Measurements from ENCODE around the gene PCGF1. TPM values are rescaled to one million over a fixed set of nuclear protein-coding genes. Genes with fewer than 3 reads are reported as not detected.
"Not testable (repeated sequence)": the region's sequence is repeated elsewhere in the genome, so short reads cannot be mapped to it uniquely, and the experiment has no call there.

PCGF1 gene
- total and polyA plus RNA-seq, 4 donors: 8.0 to 17.5 (median 14.6) TPM

GRCh38 chr2:74488643-74489481 is 18.6 kb downstream of the PCGF1 start:
- intact Hi-C loops (cut with DNase I): no loop called here
- Histone ChIP-seq H3K36me3 (ENCODE audit: control insufficient read depth in 1 of 2, insufficient read depth in 2 of 2, low read length in 1 of 2) (peaks cover 0 to 13% of the 10 kb centered on the region in 2 donors), H3K9me3 (ENCODE audit: control insufficient read depth, low read length) (no peaks in the 10 kb centered on the region), H3K27ac (ENCODE audit: low read depth in 1 of 2, low read length in 2 of 2) (no peak overlapping the region), H3K4me1 (ENCODE audit: control insufficient read depth in 1 of 2, insufficient read depth in 2 of 2, low read length in 2 of 2) (no peaks in the 10 kb centered on the region), H3K27me3 (ENCODE audit: control insufficient read depth in 1 of 2, insufficient read depth in 2 of 2, low read length in 1 of 2) (no peaks in the 10 kb centered on the region), H3K4me3 (ENCODE audit: low read length in 2 of 2) (no peak overlapping the region)
- DNase-seq: peak in 1 of 2 donors; percentile 6
- ATAC-seq (ENCODE audit: low FRiP score): no peak
- 89 to 90% methylated on average over 9 of the region's 9 CpGs for WGBS, 2 donors

DNA sequence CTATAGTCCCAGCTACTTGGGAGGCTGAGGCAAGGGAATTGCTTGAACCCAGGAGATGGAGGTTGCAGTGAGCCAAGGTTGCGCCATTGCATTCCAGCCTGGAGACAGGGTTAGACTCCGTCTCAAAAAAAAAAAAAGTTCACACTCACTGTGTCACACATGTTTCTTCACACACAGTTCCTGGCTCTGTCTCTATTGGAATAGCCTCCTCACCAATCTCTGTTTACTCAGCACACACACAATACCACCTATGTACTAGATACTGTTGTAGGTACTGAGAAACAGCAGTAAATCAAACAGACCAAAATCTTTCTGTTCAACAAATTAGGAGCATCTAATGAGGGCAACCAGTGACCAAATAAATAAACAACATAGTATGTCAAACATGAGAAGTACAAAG is 21.4 kb downstream of the PCGF1 start:
- H3K27ac ChIP-seq (ENCODE audit: low read depth in 1 of 2, low read length in 2 of 2): no peak overlapping the region
- DNase-seq: peak in 1 of 2 donors; percentile 19
- intact Hi-C loops (cut with DNase I): no loop called here
- no peak for ATAC-seq (ENCODE audit: low FRiP score)
- H3K27me3 ChIP-seq (ENCODE audit: control insufficient read depth in 1 of 2, insufficient read depth in 2 of 2, low read length in 1 of 2): no peaks in the 10 kb centered on the region
- WGBS, 2 donors: 92 to 96% methylated on average over 2 of the region's 2 CpGs
- H3K36me3 ChIP-seq (ENCODE audit: control insufficient read depth in 1 of 2, insufficient read depth in 2 of 2, low read length in 1 of 2): peaks cover 0 to 8% of the 10 kb centered on the region in 2 donors
- H3K4me3 ChIP-seq (ENCODE audit: low read length in 2 of 2): no peak overlapping the region
- peaks cover 0 to 3% of the 10 kb centered on the region in 2 donors for H3K4me1 ChIP-seq (ENCODE audit: control insufficient read depth in 1 of 2, insufficient read depth in 2 of 2, low read length in 2 of 2)
- H3K9me3 ChIP-seq (ENCODE audit: control insufficient read depth, low read length): no peaks in the 10 kb centered on the region

DNA sequence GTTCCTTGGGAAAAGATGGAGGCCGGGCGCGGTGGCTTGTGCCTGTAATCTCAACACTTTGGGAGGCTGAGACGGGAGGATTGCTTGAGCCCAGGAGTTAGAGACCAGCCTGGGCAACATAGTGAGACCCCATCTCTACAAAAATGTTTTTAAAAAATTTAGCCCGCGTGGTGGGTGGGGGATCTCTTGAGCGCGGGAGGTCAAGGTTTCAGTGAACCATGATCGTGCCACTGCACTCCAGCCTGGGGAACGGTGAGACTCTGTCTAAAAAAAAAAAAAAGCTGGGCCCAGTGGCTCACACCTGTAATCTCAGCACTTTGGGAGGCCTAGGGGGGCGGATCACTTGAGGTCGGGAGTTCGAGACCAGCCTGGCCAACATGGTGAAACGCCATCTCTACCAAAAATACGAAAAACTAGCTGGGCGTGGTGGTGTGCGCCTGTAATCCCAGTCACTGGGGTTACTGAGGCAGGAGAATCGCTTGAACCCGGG is 23.8 kb downstream of the PCGF1 start:
- intact Hi-C loops (cut with DNase I): loop anchor here (1.0 to 2.0 kb wide), 4 partner anchors 29 to 105 kb away; partner anchors contain the start of genes INO80B (in 2 of the 2), AUP1 (in 1 of the 2) and HTRA2 (in 1 of the 2)
- ATAC-seq (ENCODE audit: low FRiP score); H3K36me3 ChIP-seq (ENCODE audit: control insufficient read depth in 1 of 2, insufficient read depth in 2 of 2, low read length in 1 of 2); H3K27me3 ChIP-seq (ENCODE audit: control insufficient read depth in 1 of 2, insufficient read depth in 2 of 2, low read length in 1 of 2); H3K4me1 ChIP-seq (ENCODE audit: control insufficient read depth in 1 of 2, insufficient read depth in 2 of 2, low read length in 2 of 2); H3K27ac ChIP-seq (ENCODE audit: low read depth in 1 of 2, low read length in 2 of 2); H3K9me3 ChIP-seq (ENCODE audit: control insufficient read depth, low read length): not testable (repeated sequence)
- peak overlapping the region; percentile 7 to 50 for H3K4me3 ChIP-seq (ENCODE audit: low read length in 2 of 2)
- WGBS, 2 donors: 69 to 76% methylated on average over 19 of the region's 19 CpGs
- DNase-seq: peak in 1 of 2 donors; percentile 37

- Histone ChIP-seq H3K9me3 (ENCODE audit: control insufficient read depth, low read length) (no peaks in the 10 kb centered on the region), H3K27me3 (ENCODE audit: control insufficient read depth in 1 of 2, insufficient read depth in 2 of 2, low read length in 1 of 2) (no peaks in the 10 kb centered on the region), H3K36me3 (ENCODE audit: control insufficient read depth in 1 of 2, insufficient read depth in 2 of 2, low read length in 1 of 2) (no peaks in the 10 kb centered on the region), H3K27ac (ENCODE audit: low read depth in 1 of 2, low read length in 2 of 2) (peak within 1 kb of the TSS in 1 of 2 donors; percentile 53), H3K4me3 (ENCODE audit: low read length in 2 of 2) (peak within 1 kb of the TSS; percentile 50 to 62), H3K4me1 (ENCODE audit: control insufficient read depth in 1 of 2, insufficient read depth in 2 of 2, low read length in 2 of 2) (peaks cover 0 to 3% of the 10 kb centered on the region in 2 donors)
- 0 to 1% methylated on average over 50 of the region's 50 CpGs for WGBS, 2 donors
- peak; percentile 97 to 98 for DNase-seq
- intact Hi-C loops (cut with DNase I): loop anchor here (1.0 to 2.0 kb wide), 4 partner anchors 28 to 105 kb away; partner anchors contain the start of genes INO80B (in 2 of the 2), AUP1 (in 1 of the 2) and HTRA2 (in 1 of the 2)
- ATAC-seq (ENCODE audit: low FRiP score): peak; percentile 99
Observed at GRCh38 chr2:74482801-74483674, 24.5 kb downstream of the PCGF1 start, which contains the start of the genes CCDC142 and TTC31. Gene CCDC142, minus strand, starts transcription at chr2:74482998. Its CDS starts 161 bp downstream, at chr2:74482837. Gene TTC31, plus strand, starts transcription at chr2:74483081. Its CDS starts 15 bp downstream, at chr2:74483096.

DNA sequence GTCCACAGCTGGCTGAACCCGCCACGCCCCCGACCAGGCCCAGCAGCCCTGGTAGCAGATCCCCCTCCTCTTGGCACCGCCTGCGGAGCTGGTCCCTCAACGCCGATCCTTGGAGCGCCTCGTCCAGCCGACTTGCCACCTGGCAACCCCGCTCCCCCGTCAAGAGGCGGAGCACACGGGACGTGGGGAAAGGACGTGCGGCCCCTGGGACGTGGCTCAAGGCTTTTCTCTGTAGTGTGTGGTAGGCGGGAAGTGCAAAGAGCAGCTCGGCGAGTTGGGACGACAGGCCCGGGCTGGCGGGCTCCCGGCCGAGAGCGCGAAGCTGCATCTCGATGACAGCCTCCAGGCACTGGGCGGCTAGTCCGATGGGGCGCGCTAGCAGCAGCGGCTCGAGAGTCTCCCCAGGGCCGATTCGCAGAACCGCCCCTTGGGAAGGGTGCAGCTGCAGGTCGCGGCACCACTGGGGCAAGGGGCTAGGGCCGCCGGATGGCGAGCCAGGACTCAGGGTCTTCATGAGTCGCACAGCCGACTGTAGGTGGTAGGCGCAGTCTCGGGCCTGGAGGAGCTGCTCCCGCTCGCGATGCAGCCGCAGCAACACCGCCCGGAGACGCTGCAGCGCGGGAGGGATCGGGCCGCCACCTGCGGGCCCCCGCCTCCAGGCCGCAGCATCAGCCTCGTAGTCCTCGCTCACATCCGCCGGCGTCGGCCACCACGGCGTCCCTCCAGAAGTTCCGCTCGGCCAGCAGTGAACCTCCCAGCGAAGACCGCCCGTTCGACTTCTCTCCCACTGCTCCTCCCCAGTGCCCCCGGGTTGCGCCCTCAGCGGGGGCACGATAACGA is 25.3 kb downstream of the PCGF1 start:
- Histone ChIP-seq H3K4me3 (ENCODE audit: low read length in 2 of 2) (peak overlapping the region; percentile 50 to 62), H3K4me1 (ENCODE audit: control insufficient read depth in 1 of 2, insufficient read depth in 2 of 2, low read length in 2 of 2) (peaks cover 0 to 3% of the 10 kb centered on the region in 2 donors), H3K27me3 (ENCODE audit: control insufficient read depth in 1 of 2, insufficient read depth in 2 of 2, low read length in 1 of 2) (no peaks in the 10 kb centered on the region), H3K9me3 (ENCODE audit: control insufficient read depth, low read length) (no peaks in the 10 kb centered on the region), H3K27ac (ENCODE audit: low read depth in 1 of 2, low read length in 2 of 2) (peak overlapping the region in 1 of 2 donors; percentile 53), H3K36me3 (ENCODE audit: control insufficient read depth in 1 of 2, insufficient read depth in 2 of 2, low read length in 1 of 2) (no peaks in the 10 kb centered on the region)
- DNase-seq (peak; percentile 83 to 87), ATAC-seq (ENCODE audit: low FRiP score) (peak; percentile 83)
- 1% methylated on average over 75 to 80 of the region's 80 CpGs for WGBS, 2 donors
- intact Hi-C loops (cut with DNase I): loop anchor here (2.0 kb wide), 1 partner anchor 27 kb away; the partner anchor contains the start of gene INO80B (in 2 of the 2)

DNA sequence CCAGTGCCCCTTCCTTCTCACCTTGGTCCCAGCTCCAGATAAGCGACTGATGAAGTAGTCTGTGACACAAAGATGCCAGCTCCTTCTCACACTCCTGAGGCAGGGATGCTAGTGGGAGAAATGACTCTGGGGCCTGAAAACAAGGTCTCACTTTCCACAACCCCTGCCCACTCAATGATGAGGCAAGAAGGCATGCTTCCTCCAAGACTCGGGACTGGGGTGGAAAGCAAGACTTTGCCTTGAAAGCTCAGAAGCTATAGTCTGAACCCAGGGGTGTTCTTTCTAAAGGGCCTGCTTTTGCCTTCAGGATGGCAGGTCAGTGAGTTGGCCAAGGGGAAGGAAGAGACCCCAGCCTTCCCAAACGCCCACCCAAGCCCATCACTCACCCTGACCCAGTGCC is 26.1 kb downstream of the PCGF1 start:
- no peaks in the 10 kb centered on the region for H3K36me3 ChIP-seq (ENCODE audit: control insufficient read depth in 1 of 2, insufficient read depth in 2 of 2, low read length in 1 of 2)
- no peaks in the 10 kb centered on the region for H3K9me3 ChIP-seq (ENCODE audit: control insufficient read depth, low read length)
- no peak overlapping the region for H3K27ac ChIP-seq (ENCODE audit: low read depth in 1 of 2, low read length in 2 of 2)
- H3K4me3 ChIP-seq (ENCODE audit: low read length in 2 of 2): peak overlapping the region; percentile 50 to 62
- H3K27me3 ChIP-seq (ENCODE audit: control insufficient read depth in 1 of 2, insufficient read depth in 2 of 2, low read length in 1 of 2): no peaks in the 10 kb centered on the region
- DNase-seq (peak in 1 of 2 donors; percentile 12), ATAC-seq (ENCODE audit: low FRiP score) (no peak)
- 43 to 44% methylated on average over 3 of the region's 3 CpGs for WGBS, 2 donors
- H3K4me1 ChIP-seq (ENCODE audit: control insufficient read depth in 1 of 2, insufficient read depth in 2 of 2, low read length in 2 of 2): peaks cover 0 to 3% of the 10 kb centered on the region in 2 donors
- intact Hi-C loops (cut with DNase I): no loop called here

GRCh38 chr2:74474899-74475298 is 32.6 kb downstream of the PCGF1 start:
- ATAC-seq (ENCODE audit: low FRiP score): no peak
- intact Hi-C loops (cut with DNase I): no loop called here
- H3K36me3 ChIP-seq (ENCODE audit: control insufficient read depth in 1 of 2, insufficient read depth in 2 of 2, low read length in 1 of 2): peaks cover 0 to 2% of the 10 kb centered on the region in 2 donors

More at GRCh38 chr2:74474899-74475298, 32.6 kb downstream of the PCGF1 start:
- peak; percentile 33 to 51 for DNase-seq
- Histone ChIP-seq H3K4me3 (ENCODE audit: low read length in 2 of 2) (no peak overlapping the region), H3K4me1 (ENCODE audit: control insufficient read depth in 1 of 2, insufficient read depth in 2 of 2, low read length in 2 of 2) (no peaks in the 10 kb centered on the region), H3K9me3 (ENCODE audit: control insufficient read depth, low read length) (no peaks in the 10 kb centered on the region), H3K27me3 (ENCODE audit: control insufficient read depth in 1 of 2, insufficient read depth in 2 of 2, low read length in 1 of 2) (no peaks in the 10 kb centered on the region), H3K27ac (ENCODE audit: low read depth in 1 of 2, low read length in 2 of 2) (no peak overlapping the region)
- 84 to 88% methylated on average over 5 of the region's 5 CpGs for WGBS, 2 donors

Data from aorta (tissue), 5 donors.